ENCODE data around the gene FOCAD. TPM values are rescaled to one million over a fixed set of nuclear protein-coding genes. Genes with fewer than 3 reads are reported as not detected.

Gene FOCAD
- total RNA-seq, 2 experiments from 2014 or later = 37.3 to 42.8 TPM

DNA sequence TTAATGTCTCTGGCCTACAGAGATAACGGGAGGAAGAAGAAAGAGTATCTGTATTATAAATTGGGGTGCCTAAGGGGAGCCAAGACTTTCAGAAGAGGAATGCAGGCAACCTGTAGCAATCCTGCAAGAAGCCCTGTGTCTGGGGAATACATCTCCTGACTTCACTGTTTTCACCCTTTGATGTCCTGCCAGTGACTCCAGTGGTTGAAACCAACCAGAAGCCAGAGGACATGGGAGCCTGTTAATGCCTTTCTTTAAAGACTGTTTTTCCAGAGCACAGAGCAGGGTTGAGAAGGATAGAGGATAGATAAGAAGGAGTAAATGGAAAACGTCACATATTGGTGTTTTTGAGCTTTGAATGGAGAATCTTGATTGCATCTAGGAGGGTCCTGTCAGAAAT is 196.2 kb downstream of the FOCAD start:
- TF ChIP-seq CTCF (IDR thresholded peaks at IDR 0.05) = no peak
- POLR2A ChIA-PET = interaction anchor here (1.1 kb wide), 1 partner anchor 258 kb away, joined by 3 read pairs; the partner anchor contains the start of gene MLLT3
- Mint-ChIP-seq H3K36me3 (ENCODE audit: low read depth) (peaks cover 2% of the 10 kb centered on the region), H3K4me3 (no peak overlapping the region), H3K4me1 (ENCODE audit: low read depth) (no peaks in the 10 kb centered on the region), H3K27ac (no peak overlapping the region), H3K27me3 (no peaks in the 10 kb centered on the region), H3K9me3 (no peaks in the 10 kb centered on the region)
- DNase-seq (no peak), ATAC-seq (no peak)
- intact Hi-C loops (cut with micrococcal nuclease) = loop anchor here (10.0 kb wide), 1 partner anchor 235 kb away; no protein-coding TSS in a partner anchor
- CTCF ChIA-PET = interaction anchor here (1.0 to 1.4 kb wide), 4 partner anchors 11 to 256 kb away, joined by 3 to 6 read pairs (median 4); no protein-coding TSS in a partner anchor

DNA sequence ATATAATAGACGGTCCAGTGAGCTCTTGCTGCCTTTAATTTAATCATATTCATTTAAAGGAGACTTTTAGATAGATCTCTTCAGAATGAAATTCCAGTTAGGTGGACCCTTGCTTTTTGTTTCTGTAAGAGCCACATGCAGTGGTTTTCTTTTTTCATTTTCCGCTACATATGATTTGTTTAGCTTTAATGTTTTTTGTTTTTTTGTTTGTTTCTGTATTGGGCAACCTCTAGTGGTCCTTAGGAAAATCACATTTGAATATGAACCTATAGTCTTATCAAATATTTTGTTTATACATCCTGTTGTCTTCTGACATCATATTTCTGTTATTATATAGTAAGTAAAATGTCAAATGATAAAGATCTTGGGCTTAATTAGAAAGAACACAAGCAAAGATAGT is 196.6 kb downstream of the FOCAD start:
- H3K9me3 Mint-ChIP-seq = no peaks in the 10 kb centered on the region
- ATAC-seq (no peak), DNase-seq (no peak)
- H3K27me3 Mint-ChIP-seq = no peaks in the 10 kb centered on the region
- H3K36me3 Mint-ChIP-seq (ENCODE audit: low read depth) = peaks cover 2% of the 10 kb centered on the region
- H3K4me1 Mint-ChIP-seq (ENCODE audit: low read depth) = no peaks in the 10 kb centered on the region
- intact Hi-C loops (cut with micrococcal nuclease) = loop anchor here (10.0 kb wide), 1 partner anchor 234 kb away; no protein-coding TSS in a partner anchor
- H3K27ac Mint-ChIP-seq = no peak overlapping the region
- ChIA-PET CTCF (interaction anchor here (1.0 to 1.4 kb wide), 3 partner anchors 11 to 256 kb away, joined by 3 to 6 read pairs (median 4); no protein-coding TSS in a partner anchor), POLR2A (no interaction called here)
- H3K4me3 Mint-ChIP-seq = no peak overlapping the region
- TF ChIP-seq CTCF (IDR thresholded peaks at IDR 0.05) = no peak

GRCh38 chr9:20884985-20885593 is 201.0 kb downstream of the FOCAD start:
- no peaks in the 10 kb centered on the region for H3K9me3 Mint-ChIP-seq
- ChIA-PET POLR2A (no interaction called here), CTCF (interaction anchor here (0.7 to 3.9 kb wide), 24 partner anchors 8 to 601 kb away, joined by 3 to 42 read pairs (median 6); no protein-coding TSS in a partner anchor)
- DNase-seq = peak; percentile 76
- peaks cover 14% of the 10 kb centered on the region for H3K36me3 Mint-ChIP-seq (ENCODE audit: low read depth)
- H3K27me3 Mint-ChIP-seq = no peaks in the 10 kb centered on the region
- H3K27ac Mint-ChIP-seq = no peak overlapping the region
- H3K4me3 Mint-ChIP-seq = no peak overlapping the region
- peak; percentile 42 for ATAC-seq
- no peaks in the 10 kb centered on the region for H3K4me1 Mint-ChIP-seq (ENCODE audit: low read depth)
- intact Hi-C loops (cut with micrococcal nuclease) = loop anchor here (10.0 kb wide), 1 partner anchor 230 kb away; no protein-coding TSS in a partner anchor
- TF ChIP-seq CTCF (IDR thresholded peaks at IDR 0.05) = peak; percentile 63

DNA sequence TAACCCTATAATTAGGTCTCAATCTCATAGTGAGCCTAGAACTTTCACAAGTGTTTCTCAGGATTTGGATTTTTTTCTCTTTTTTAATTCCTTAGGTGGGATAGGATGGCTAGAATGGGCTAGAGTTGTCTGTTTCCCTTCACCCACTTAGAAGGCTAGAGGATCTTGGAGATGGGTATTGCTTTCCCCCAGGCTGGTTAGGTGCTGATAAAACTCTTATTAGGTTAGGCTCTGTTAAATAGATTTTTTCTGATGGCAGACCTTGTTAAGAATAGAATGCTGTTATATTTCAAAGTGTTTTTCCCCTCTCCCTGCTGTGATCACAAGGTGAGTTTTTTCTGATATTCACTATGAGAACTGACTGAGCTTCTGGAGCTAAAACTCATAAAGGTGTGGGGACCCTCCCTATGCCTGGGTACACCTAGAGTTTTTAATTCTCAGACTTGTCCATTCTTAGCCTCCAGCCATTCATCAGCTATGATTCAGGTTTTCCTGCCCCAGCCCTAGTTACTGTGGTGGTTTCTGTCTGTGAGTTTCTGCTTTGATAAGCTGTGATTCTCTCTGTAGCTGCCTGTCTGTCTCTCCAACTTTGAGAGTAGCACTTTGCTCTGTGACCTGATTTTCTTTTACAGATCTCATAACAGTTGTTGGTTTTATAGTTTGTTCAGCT is 215.0 kb downstream of the FOCAD start:
- Mint-ChIP-seq H3K36me3 (ENCODE audit: low read depth) (no peaks in the 10 kb centered on the region), H3K27ac (no peak overlapping the region), H3K9me3 (no peaks in the 10 kb centered on the region), H3K27me3 (no peaks in the 10 kb centered on the region), H3K4me1 (ENCODE audit: low read depth) (peaks cover 6% of the 10 kb centered on the region), H3K4me3 (no peak overlapping the region)
- ChIA-PET CTCF (interaction anchor here (0.9 to 3.5 kb wide), 5 partner anchors 14 to 274 kb away, joined by 3 to 14 read pairs (median 4); no protein-coding TSS in a partner anchor), POLR2A (no interaction called here)
- ATAC-seq = peak; percentile 53
- intact Hi-C loops (cut with micrococcal nuclease) = no loop called here
- no peak for TF ChIP-seq CTCF (IDR thresholded peaks at IDR 0.05)
- peak; percentile 25 for DNase-seq

- H3K9me3 Mint-ChIP-seq = no peaks in the 10 kb centered on the region
- no peak for ATAC-seq
- CTCF ChIA-PET = no interaction called here
These were observed 219.2 kb downstream of the FOCAD start for GRCh38 chr9:20903212-20903611.

More at GRCh38 chr9:20903212-20903611, 219.2 kb downstream of the FOCAD start:
- Mint-ChIP-seq H3K4me3 (no peak overlapping the region), H3K27ac (no peak overlapping the region), H3K36me3 (ENCODE audit: low read depth) (no peaks in the 10 kb centered on the region), H3K27me3 (no peaks in the 10 kb centered on the region), H3K4me1 (ENCODE audit: low read depth) (peaks cover 6% of the 10 kb centered on the region)
- DNase-seq = no peak
- intact Hi-C loops (cut with micrococcal nuclease) = no loop called here
- no peak for TF ChIP-seq CTCF (IDR thresholded peaks at IDR 0.05)
- POLR2A ChIA-PET = no interaction called here
